ENCODE measurements around the gene NGF.

The NGF gene

DNA sequence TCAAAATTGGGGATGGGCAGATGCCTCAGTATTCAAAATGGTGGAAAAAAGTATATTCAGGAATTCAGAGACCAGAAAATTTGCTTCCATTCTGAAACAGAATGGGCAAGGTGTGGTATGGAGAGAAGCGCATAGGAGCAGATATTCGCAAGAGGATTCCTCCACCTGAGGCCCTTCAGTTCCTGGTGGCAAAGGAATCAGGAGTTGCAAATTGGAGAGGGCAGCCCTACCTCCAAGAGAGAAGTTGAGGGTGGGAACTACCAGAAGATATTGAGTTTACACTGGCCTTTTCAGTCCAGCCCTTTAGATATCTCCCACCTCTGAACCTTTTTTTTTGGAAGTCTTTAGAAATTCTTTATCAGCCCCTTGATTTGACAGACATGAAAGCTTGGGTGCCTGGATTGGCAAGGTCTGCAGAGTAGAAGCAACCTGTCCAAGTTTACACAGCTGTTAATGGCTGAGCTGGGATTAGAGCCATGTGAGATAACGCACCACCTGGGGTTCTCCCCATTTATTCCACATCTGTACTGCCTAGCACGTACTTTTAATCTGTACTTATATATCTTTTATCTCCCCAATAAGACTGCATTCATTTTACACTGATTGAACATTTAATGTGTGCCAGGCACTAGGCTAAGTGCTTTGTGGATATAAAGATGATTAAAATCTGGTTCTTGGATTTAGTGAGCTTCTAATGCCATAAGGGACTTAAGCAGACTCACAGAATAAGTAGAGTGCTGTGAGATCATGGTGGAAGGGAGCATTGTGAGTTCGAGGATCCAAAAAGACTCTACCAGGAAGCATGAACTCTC lies 99.5 kb downstream of the NGF start:
- H3K9me3 ChIP-seq (ENCODE audit: control insufficient read depth, insufficient read depth, low read length), result no peaks in the 10 kb centered on the region
- no peaks in the 10 kb centered on the region for H3K27me3 ChIP-seq (ENCODE audit: control insufficient read depth, insufficient read depth, low read length)
- H3K27ac ChIP-seq (ENCODE audit: low read depth, low read length), result no peak overlapping the region
- no peaks in the 10 kb centered on the region for H3K36me3 ChIP-seq (ENCODE audit: control insufficient read depth, insufficient read depth, low read length)
- H3K4me3 ChIP-seq (ENCODE audit: low read depth, low read length), result no peak overlapping the region
- no peaks in the 10 kb centered on the region for H3K4me1 ChIP-seq (ENCODE audit: control insufficient read depth, insufficient read depth, low read length)
- no peak overlapping the region for H3K9ac ChIP-seq (ENCODE audit: low read depth, low read length)

DNA sequence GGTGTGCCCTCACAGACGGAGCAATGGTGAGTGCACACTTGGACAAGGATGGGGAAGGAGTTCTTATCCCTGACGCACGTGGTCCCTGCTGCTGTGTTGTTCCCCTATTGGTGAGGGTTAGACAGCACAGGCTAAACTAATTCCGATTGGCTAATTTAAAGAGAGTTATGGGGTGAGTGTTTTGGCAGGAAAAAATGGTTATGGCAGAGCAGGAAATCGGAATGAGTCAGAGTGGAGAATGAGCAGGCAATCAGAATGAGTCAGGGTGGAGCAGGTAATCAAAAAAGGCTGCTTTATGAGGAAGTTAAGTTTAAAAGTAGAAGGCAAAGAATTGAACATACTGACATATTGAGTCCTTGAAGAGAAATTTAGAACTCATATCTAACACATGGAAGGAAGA lies 100.5 kb downstream of the NGF start:
- Histone ChIP-seq H3K9me3 (ENCODE audit: control insufficient read depth, insufficient read depth, low read length) (no peaks in the 10 kb centered on the region), H3K4me3 (ENCODE audit: low read depth, low read length) (no peak overlapping the region), H3K27ac (ENCODE audit: low read depth, low read length) (no peak overlapping the region), H3K4me1 (ENCODE audit: control insufficient read depth, insufficient read depth, low read length) (no peaks in the 10 kb centered on the region), H3K27me3 (ENCODE audit: control insufficient read depth, insufficient read depth, low read length) (no peaks in the 10 kb centered on the region), H3K36me3 (ENCODE audit: control insufficient read depth, insufficient read depth, low read length) (no peaks in the 10 kb centered on the region), H3K9ac (ENCODE audit: low read depth, low read length) (no peak overlapping the region)

DNA sequence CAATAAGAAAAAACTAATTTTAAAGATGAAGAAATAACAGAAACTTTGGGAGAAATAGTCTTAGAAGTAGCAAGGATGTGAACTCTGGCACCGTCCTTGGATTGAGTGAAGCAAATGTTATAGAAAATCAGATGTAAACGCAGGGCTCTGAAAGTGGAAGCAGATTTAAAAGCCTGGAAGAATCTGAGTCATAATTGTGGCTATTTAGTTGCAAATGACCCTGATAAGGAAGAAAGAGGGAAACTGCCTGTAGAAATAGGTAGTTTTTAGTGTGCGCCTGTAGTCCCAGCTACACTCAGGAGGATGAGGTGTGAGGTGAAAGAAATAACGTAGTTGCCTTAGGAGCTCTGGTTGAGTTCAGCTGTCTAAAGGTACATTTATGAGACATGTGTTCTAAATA lies 101.0 kb downstream of the NGF start:
- no peaks in the 10 kb centered on the region for H3K9me3 ChIP-seq (ENCODE audit: control insufficient read depth, insufficient read depth, low read length)

More for the DNA sequence above, 101.0 kb downstream of the NGF start:
- H3K9ac ChIP-seq (ENCODE audit: low read depth, low read length), result no peak overlapping the region
- no peak overlapping the region for H3K27ac ChIP-seq (ENCODE audit: low read depth, low read length)
- no peak overlapping the region for H3K4me3 ChIP-seq (ENCODE audit: low read depth, low read length)
- H3K4me1 ChIP-seq (ENCODE audit: control insufficient read depth, insufficient read depth, low read length), result no peaks in the 10 kb centered on the region
- no peaks in the 10 kb centered on the region for H3K36me3 ChIP-seq (ENCODE audit: control insufficient read depth, insufficient read depth, low read length)
- H3K27me3 ChIP-seq (ENCODE audit: control insufficient read depth, insufficient read depth, low read length), result no peaks in the 10 kb centered on the region

Data from HUES48 (cell line).